LNCaP clone FGC (cell line): ENCODE data around the gene RPS3.

ENCODE experiments used
- DNase-seq: peaks from one replicate; pipeline ENCODE4 v3.0.0-alpha.2; 2011; ENCODE audit warnings: low read depth
- H3K4me3 ChIP-seq: 2 replicates; pipeline ENCODE4 v1.5.1; 2011; ENCODE audit warnings: mild to moderate bottlenecking, low read depth, low read length, control low read depth
- TF ChIP-seq, protein P1 (sequence below): IDR thresholded peaks from 2 replicates; pipeline ENCODE4 v1.5.1; 2012; ENCODE audit warnings: mild to moderate bottlenecking; ENCODE audit not compliant: control insufficient read depth, insufficient read depth; ENCODE audit errors: extremely low read depth

RPS3 gene

DNA sequence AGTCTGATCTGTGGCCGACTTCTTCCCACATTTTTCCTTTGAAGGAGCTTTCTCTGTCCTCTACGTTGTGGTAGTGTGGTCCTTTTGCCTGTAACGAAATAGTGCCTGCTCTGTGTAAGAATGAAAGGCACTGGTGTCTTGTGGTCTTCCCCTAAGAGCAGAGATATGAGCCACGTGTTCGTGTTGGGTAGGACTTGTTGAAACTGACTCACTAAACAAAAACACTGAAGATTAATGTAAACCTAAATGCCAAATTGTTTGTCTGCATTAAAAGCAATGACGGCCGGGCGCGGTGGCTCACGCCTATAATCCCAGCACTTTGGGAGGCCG lies 10.1 kb upstream of the RPS3 start:
- H3K4me3 ChIP-seq = no peak overlapping the region
- TF ChIP-seq, protein P1, sequence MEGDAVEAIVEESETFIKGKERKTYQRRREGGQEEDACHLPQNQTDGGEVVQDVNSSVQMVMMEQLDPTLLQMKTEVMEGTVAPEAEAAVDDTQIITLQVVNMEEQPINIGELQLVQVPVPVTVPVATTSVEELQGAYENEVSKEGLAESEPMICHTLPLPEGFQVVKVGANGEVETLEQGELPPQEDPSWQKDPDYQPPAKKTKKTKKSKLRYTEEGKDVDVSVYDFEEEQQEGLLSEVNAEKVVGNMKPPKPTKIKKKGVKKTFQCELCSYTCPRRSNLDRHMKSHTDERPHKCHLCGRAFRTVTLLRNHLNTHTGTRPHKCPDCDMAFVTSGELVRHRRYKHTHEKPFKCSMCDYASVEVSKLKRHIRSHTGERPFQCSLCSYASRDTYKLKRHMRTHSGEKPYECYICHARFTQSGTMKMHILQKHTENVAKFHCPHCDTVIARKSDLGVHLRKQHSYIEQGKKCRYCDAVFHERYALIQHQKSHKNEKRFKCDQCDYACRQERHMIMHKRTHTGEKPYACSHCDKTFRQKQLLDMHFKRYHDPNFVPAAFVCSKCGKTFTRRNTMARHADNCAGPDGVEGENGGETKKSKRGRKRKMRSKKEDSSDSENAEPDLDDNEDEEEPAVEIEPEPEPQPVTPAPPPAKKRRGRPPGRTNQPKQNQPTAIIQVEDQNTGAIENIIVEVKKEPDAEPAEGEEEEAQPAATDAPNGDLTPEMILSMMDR = no peak
- no peak for DNase-seq

DNA sequence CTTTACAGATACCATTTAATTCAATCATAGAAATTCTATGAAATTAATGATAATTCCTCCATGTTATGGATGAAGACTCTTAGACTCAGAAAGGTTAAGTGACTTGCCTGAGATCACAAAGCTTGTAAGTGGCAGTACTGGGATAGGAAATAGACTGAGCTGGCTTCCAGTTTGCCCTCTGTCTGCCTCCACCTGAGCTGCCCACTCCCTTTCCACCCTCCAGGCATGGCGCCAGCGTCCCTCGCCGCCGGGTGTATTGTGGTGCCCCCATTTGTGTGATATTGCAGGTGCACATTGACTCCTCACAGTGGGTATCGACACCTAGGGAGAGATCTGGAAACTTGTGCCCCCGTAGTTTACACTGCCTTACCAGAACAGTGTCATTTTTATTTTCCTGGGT lies 9.4 kb upstream of the RPS3 start:
- H3K4me3 ChIP-seq = no peak overlapping the region
- TF ChIP-seq, protein P1 = no peak
- DNase-seq = no peak

DNA sequence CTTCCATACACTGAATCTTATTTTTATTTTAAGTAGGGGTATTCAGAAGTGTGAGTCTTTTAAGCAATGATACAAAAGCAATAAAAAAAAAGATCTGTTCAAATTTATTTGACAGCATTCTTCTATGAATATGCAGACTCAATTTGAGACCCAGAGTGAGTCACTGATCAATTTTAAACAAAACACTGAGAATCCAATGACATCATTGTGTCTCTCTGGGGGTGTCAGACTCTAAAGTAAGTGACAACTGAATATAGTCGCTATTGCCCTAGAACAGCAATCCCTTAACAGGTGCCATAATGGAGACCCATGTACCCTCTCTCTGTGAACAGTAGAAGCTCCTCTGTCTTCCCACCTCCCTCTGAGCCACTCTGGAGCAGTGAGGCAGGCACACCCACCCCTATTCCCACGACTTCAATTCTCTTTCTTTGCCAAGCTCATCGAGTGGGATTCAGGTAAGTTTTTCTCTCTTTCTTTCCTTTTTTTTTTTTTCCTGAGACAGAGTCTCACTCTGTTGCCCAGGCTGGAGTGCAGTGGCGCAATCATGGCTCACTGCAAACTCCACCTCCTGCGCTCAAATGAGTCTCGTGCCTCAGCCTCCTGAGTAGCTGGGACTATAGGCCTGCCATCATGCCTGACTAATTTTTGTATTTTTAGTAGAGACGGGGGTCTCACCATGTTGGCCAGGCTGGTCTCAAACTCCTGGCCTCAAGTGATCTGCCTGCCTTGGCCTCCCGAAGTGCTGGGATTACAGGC lies 5.1 kb upstream of the RPS3 start:
- TF ChIP-seq, protein P1 = no peak
- no peak overlapping the region for H3K4me3 ChIP-seq
- DNase-seq = no peak

DNA sequence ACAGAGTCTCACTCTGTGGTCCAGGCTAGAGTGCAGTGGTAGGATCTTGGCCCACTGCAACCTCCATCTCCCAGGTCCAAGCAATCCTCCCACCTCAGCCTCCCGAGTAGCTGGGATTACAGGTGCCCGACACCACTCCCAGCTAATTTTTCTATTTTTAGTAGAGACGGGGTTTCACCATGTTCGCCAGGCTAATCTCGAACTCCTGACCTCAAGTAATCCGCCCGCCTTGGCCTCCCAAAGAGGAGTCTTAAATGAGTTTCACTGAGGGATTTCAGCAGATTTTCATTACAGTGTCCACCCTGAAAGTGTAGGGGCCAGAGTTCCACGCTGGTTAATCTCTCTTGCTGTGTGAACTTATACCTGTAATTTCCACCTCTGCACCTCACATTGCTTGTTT lies 412 bp upstream of the RPS3 start:
- peak overlapping the region; percentile 70; the same call in 1 of the 2 replicates for H3K4me3 ChIP-seq
- DNase-seq = no peak
- TF ChIP-seq, protein P1 = no peak

DNA sequence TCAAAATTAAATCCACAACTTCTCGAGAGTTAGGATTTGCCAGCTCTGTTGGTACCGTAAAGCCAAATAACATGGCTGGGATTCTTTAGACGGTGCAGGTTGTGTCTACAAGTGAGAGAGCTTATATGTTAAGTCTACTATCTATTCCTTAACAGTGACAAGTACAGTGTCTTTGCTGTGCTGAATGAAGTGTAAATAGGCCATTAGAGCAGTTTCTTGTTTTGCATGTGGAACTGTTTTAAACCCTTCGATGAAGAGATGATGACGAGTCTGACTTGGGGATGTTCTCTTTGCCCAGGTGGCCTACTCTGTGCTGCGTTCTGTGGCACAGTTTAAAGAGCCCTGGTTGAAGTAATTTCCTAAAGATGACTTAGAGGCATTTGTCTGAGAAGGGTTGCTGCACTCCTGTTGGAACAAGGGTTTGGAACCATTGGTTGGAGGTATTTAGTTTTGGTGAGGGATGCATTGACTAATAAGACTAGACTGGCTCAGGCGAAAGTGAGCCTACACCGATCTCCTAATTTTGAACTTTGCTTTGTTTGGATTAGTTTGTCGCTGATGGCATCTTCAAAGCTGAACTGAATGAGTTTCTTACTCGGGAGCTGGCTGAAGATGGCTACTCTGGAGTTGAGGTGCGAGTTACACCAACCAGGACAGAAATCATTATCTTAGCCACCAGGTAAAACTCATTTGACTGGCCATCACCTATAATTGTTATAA lies 988 bp downstream of the RPS3 start:
- peak overlapping the region; percentile 70 for H3K4me3 ChIP-seq
- TF ChIP-seq, protein P1 = no peak
- DNase-seq = no peak

DNA sequence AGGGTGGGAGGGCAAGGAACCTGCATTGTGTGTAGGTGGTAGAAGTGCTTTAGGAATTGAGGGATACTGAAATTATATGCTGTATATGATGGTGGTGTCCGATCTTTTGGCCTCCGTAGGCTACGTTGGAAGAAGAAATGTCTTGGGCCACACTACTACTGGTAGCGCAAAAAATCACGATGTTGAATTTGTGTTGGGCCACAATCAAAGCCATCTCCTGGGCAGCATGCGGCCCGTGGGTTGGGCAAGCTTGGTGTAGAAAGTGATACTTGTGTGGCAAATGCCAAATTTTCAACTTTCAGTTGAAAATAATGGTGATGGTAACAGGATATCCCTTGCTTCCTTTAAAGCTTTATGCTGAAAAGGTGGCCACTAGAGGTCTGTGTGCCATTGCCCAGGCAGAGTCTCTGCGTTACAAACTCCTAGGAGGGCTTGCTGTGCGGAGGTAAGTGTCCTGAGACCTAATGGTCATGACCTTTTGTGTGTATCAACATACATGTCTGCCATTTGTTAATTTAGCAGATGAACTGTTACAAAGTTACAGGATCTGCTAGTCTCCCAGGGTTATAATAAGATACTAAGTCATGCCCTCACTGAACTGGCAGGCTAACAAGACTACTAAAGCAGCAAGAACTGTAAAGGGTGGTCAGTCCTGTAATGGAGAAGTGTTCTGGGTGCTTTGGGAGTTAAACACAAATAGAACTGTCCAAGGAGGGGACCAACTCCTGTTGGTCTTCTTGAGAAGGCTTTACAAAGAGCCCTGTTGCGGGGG lies 2.9 kb downstream of the RPS3 start:
- DNase-seq = no peak
- H3K4me3 ChIP-seq = peak overlapping the region; percentile 70
- TF ChIP-seq, protein P1 = no peak
